Measurements from ENCODE around the gene RASA2.

DNA sequence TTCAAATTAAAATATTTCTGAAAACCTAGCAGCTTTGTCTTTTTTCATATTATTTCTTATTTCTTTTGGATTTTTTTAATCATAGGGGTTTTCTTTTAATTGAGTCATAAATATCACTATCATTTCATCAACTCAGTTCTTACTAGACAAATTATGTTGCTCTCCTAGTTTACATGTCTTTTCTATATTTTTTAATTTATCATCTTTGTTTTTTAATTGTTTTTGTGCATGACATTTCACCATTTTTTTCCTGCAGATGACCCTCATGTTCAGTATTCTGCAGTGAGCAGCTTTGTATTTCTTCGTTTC is 89.9 kb downstream of the RASA2 start:
- TF ChIP-seq, protein P1, sequence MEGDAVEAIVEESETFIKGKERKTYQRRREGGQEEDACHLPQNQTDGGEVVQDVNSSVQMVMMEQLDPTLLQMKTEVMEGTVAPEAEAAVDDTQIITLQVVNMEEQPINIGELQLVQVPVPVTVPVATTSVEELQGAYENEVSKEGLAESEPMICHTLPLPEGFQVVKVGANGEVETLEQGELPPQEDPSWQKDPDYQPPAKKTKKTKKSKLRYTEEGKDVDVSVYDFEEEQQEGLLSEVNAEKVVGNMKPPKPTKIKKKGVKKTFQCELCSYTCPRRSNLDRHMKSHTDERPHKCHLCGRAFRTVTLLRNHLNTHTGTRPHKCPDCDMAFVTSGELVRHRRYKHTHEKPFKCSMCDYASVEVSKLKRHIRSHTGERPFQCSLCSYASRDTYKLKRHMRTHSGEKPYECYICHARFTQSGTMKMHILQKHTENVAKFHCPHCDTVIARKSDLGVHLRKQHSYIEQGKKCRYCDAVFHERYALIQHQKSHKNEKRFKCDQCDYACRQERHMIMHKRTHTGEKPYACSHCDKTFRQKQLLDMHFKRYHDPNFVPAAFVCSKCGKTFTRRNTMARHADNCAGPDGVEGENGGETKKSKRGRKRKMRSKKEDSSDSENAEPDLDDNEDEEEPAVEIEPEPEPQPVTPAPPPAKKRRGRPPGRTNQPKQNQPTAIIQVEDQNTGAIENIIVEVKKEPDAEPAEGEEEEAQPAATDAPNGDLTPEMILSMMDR (IDR thresholded peaks at IDR 0.05): no peak
- TF ChIP-seq POLR2A (IDR thresholded peaks at IDR 0.05): no peak
